ENCODE measurements around the gene RAB8A. TPM values are rescaled to one million over a fixed set of nuclear protein-coding genes. Genes with fewer than 3 reads are reported as not detected.

RAB8A gene
- total and polyA plus RNA-seq, 4 donors, result 32.2 to 71.4 (median 60.3) TPM

DNA sequence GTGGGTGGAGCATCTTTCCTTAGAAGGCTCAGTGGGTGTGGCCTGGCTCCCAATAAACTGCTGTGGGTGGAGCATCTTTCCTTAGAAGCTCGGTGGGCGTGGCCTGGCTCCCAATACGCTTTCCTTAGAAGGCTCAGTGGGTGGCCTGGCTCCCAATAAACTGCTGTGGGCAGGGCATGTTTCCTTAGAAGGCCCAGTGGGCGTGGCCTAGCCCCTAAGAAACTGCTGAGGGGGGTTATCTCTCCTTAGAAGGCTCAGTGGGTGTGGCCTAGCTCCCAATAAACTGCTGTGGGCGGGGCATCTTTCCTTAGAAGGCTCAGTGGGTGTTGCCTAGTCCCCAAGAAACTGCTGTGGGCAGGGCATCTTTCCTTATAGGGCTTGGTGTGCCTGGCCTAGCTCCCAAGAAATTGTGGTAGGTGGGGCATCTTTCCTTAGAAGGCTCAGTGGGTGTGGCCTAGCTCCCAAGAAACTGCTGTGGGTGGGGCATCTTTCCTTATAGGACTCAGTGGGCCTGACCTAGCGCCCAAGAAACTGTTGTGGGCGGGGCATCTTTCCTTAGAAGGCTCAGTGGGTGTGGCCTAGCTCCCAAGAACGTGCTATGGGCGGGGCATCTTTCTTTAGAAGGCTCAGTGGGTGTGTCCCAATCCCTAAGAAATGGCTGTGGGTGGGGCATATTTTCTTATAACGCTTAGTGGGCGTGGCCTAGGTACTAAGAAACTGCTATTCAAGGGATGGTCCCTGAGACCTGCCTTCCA lies 42.1 kb downstream of the RAB8A start:
- H3K27me3 ChIP-seq (ENCODE audit: control insufficient read depth in 3 of 3, insufficient read depth in 3 of 3, low read length in 2 of 3), result no peaks in the 10 kb centered on the region
- no peak overlapping the region for H3K4me3 ChIP-seq
- H3K9me3 ChIP-seq (ENCODE audit: control insufficient read depth in 4 of 4, insufficient read depth in 3 of 4, low read length in 3 of 4), result no peaks in the 10 kb centered on the region
- DNase-seq, result no peak
- H3K9ac ChIP-seq (ENCODE audit: insufficient read depth in 1 of 2, low read length in 2 of 2), result no peak overlapping the region
- H3K4me1 ChIP-seq (ENCODE audit: control insufficient read depth in 5 of 5, insufficient read depth in 5 of 5, low read length in 5 of 5), result no peaks in the 10 kb centered on the region
- TF ChIP-seq, protein P1, sequence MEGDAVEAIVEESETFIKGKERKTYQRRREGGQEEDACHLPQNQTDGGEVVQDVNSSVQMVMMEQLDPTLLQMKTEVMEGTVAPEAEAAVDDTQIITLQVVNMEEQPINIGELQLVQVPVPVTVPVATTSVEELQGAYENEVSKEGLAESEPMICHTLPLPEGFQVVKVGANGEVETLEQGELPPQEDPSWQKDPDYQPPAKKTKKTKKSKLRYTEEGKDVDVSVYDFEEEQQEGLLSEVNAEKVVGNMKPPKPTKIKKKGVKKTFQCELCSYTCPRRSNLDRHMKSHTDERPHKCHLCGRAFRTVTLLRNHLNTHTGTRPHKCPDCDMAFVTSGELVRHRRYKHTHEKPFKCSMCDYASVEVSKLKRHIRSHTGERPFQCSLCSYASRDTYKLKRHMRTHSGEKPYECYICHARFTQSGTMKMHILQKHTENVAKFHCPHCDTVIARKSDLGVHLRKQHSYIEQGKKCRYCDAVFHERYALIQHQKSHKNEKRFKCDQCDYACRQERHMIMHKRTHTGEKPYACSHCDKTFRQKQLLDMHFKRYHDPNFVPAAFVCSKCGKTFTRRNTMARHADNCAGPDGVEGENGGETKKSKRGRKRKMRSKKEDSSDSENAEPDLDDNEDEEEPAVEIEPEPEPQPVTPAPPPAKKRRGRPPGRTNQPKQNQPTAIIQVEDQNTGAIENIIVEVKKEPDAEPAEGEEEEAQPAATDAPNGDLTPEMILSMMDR (IDR thresholded peaks at IDR 0.05; ENCODE audit: control extremely low read depth, extremely low read depth), result no peak
- no peak for ATAC-seq (ENCODE audit: insufficient read depth, low FRiP score)
- WGBS, 2 donors, result 86 to 87% methylated on average over 11 of the region's 11 CpGs
- H3K27ac ChIP-seq (ENCODE audit: low read depth in 1 of 2, low read length in 1 of 2), result no peak overlapping the region
- peaks cover 0 to 3% (median 0%) of the 10 kb centered on the region in 4 donors for H3K36me3 ChIP-seq (ENCODE audit: control insufficient read depth in 4 of 4, insufficient read depth in 4 of 4, low read length in 4 of 4)

DNA sequence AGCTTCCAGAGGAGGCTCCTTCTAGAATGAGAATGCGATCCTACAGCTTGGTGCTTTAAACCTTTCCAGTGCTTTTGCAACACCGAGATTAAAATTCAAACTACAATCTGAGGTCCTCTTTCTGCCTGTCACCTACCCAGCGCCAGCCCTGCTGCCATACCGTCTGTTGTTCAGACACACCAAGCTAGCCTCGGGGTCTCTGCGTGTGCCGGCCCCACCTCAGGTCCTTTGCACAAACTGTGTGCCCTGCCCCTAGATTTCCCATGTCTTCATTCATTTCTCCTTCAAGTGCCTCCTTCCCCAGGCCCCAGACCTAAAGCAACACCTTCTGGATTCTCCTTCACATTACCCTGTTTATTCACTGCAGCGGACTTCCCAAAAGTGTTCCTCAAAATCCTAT lies 42.9 kb downstream of the RAB8A start:
- TF ChIP-seq, protein P1 (IDR thresholded peaks at IDR 0.05; ENCODE audit: control extremely low read depth, extremely low read depth), result no peak
- 94 to 95% methylated on average over 8 of the region's 8 CpGs for WGBS, 2 donors
- H3K4me1 ChIP-seq (ENCODE audit: control insufficient read depth in 5 of 5, insufficient read depth in 5 of 5, low read length in 5 of 5), result no peaks in the 10 kb centered on the region
- peaks cover 0 to 3% (median 0%) of the 10 kb centered on the region in 4 donors for H3K36me3 ChIP-seq (ENCODE audit: control insufficient read depth in 4 of 4, insufficient read depth in 4 of 4, low read length in 4 of 4)
- H3K27ac ChIP-seq (ENCODE audit: low read depth in 1 of 2, low read length in 1 of 2), result no peak overlapping the region
- no peak overlapping the region for H3K9ac ChIP-seq (ENCODE audit: insufficient read depth in 1 of 2, low read length in 2 of 2)
- H3K4me3 ChIP-seq, result no peak overlapping the region
- H3K27me3 ChIP-seq (ENCODE audit: control insufficient read depth in 3 of 3, insufficient read depth in 3 of 3, low read length in 2 of 3), result no peaks in the 10 kb centered on the region
- no peak for ATAC-seq (ENCODE audit: insufficient read depth, low FRiP score)
- DNase-seq, result no peak
- H3K9me3 ChIP-seq (ENCODE audit: control insufficient read depth in 4 of 4, insufficient read depth in 3 of 4, low read length in 3 of 4), result no peaks in the 10 kb centered on the region

DNA sequence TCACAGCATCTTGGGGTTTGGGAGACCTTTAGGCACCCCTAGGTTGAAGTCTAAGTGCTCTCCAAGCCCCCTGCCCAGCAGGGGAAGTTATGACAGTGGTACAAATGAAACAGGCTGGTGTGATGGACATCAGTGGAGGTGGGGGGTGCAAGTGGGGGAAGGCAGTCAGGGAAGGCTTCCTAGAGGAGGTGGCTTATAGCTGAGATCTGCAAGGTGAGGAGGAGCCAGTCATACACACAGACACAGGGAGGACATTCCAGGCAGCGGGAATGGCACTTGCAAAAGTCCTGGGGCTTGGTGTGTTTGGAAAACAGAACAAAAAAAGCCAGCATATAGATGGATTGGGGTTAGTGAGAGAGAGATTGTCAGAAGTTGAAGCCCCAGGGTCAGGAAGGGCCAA lies 43.4 kb downstream of the RAB8A start:
- DNase-seq, result no peak
- H3K27ac ChIP-seq (ENCODE audit: low read depth in 1 of 2, low read length in 1 of 2), result no peak overlapping the region
- H3K36me3 ChIP-seq (ENCODE audit: control insufficient read depth in 4 of 4, insufficient read depth in 4 of 4, low read length in 4 of 4), result peaks cover 0 to 3% (median 0%) of the 10 kb centered on the region in 4 donors
- no peaks in the 10 kb centered on the region for H3K4me1 ChIP-seq (ENCODE audit: control insufficient read depth in 5 of 5, insufficient read depth in 5 of 5, low read length in 5 of 5)
- 88 to 92% methylated on average over 1 of the region's 1 CpG for WGBS, 2 donors
- no peaks in the 10 kb centered on the region for H3K9me3 ChIP-seq (ENCODE audit: control insufficient read depth in 4 of 4, insufficient read depth in 3 of 4, low read length in 3 of 4)
- no peak overlapping the region for H3K4me3 ChIP-seq
- no peak for ATAC-seq (ENCODE audit: insufficient read depth, low FRiP score)
- no peaks in the 10 kb centered on the region for H3K27me3 ChIP-seq (ENCODE audit: control insufficient read depth in 3 of 3, insufficient read depth in 3 of 3, low read length in 2 of 3)
- TF ChIP-seq, protein P1 (IDR thresholded peaks at IDR 0.05; ENCODE audit: control extremely low read depth, extremely low read depth), result no peak
- no peak overlapping the region for H3K9ac ChIP-seq (ENCODE audit: insufficient read depth in 1 of 2, low read length in 2 of 2)
